HFFc6 (cell line): ENCODE results near the gene KCNAB1. TPM values are rescaled to one million over a fixed set of nuclear protein-coding genes. Genes with fewer than 3 reads are reported as not detected.
"Not testable (repeated sequence)": the region's sequence is repeated elsewhere in the genome, so short reads cannot be mapped to it uniquely, and the experiment has no call there.

ENCODE experiments used
- DNase-seq: peaks from one replicate; pipeline ENCODE4 v3.0.0-alpha.2; 2018
- H3K27ac Mint-ChIP-seq: 2 replicates; pipeline ENCODE4 v1.8.0; 2020; ENCODE audit warnings: mild to moderate bottlenecking, mixed read lengths
- H3K27me3 Mint-ChIP-seq: 2 replicates; pipeline ENCODE4 v1.8.0; 2021; ENCODE audit warnings: mild to moderate bottlenecking, moderate library complexity, mixed read lengths; ENCODE audit not compliant: insufficient read depth
- H3K36me3 Mint-ChIP-seq: 2 replicates; pipeline ENCODE4 v1.8.0; 2021; ENCODE audit warnings: low read depth, mixed read lengths
- H3K4me1 Mint-ChIP-seq: 2 replicates; pipeline ENCODE4 v1.8.0; 2020; ENCODE audit warnings: low read depth, mixed read lengths
- H3K4me3 Mint-ChIP-seq: 2 replicates; pipeline ENCODE4 v1.8.0; 2020; ENCODE audit warnings: mild to moderate bottlenecking, moderate library complexity, mixed read lengths
- H3K9me3 Mint-ChIP-seq: 2 replicates; pipeline ENCODE4 v1.8.0; 2020; ENCODE audit warnings: mild to moderate bottlenecking, mixed read lengths
- total RNA-seq, 6 experiments: library from RNA; stranded (reverse); fragmentation: NEBNext Ultra II Directional; extraction: Animal tissue kit (Norgen Biotek cat#: 25700); gene quantifications; 2 replicates in 1 of 6; 3 replicates in 5 of 6; pipeline ENCODE4 v1.2.3, GENCODE V29; 2021
- TF ChIP-seq, protein P1 (sequence below): fragments of 200-600 bp; sonication (generic); IDR thresholded peaks from 2 replicates; pipeline ENCODE4 v1.5.0; 2021; ENCODE audit warnings: antibody characterized with exemption, mild to moderate bottlenecking

KCNAB1 gene
- total RNA-seq, 6 experiments from 2014 or later, result not detected

GRCh38 chr3:156227704-156228103 lies 107.3 kb downstream of the KCNAB1 start:
- no peaks in the 10 kb centered on the region for H3K4me1 Mint-ChIP-seq
- no peaks in the 10 kb centered on the region; the same call in 1 of the 2 replicates for H3K27me3 Mint-ChIP-seq
- no peaks in the 10 kb centered on the region for H3K36me3 Mint-ChIP-seq
- TF ChIP-seq, protein P1, sequence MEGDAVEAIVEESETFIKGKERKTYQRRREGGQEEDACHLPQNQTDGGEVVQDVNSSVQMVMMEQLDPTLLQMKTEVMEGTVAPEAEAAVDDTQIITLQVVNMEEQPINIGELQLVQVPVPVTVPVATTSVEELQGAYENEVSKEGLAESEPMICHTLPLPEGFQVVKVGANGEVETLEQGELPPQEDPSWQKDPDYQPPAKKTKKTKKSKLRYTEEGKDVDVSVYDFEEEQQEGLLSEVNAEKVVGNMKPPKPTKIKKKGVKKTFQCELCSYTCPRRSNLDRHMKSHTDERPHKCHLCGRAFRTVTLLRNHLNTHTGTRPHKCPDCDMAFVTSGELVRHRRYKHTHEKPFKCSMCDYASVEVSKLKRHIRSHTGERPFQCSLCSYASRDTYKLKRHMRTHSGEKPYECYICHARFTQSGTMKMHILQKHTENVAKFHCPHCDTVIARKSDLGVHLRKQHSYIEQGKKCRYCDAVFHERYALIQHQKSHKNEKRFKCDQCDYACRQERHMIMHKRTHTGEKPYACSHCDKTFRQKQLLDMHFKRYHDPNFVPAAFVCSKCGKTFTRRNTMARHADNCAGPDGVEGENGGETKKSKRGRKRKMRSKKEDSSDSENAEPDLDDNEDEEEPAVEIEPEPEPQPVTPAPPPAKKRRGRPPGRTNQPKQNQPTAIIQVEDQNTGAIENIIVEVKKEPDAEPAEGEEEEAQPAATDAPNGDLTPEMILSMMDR, result no peak
- DNase-seq, result no peak
- H3K4me3 Mint-ChIP-seq, result no peak overlapping the region
- H3K27ac Mint-ChIP-seq, result no peak overlapping the region
- H3K9me3 Mint-ChIP-seq, result peaks cover 4% of the 10 kb centered on the region; the same call in 1 of the 2 replicates

GRCh38 chr3:156230278-156230900 lies 110.0 kb downstream of the KCNAB1 start:
- no peak overlapping the region for H3K27ac Mint-ChIP-seq
- no peaks in the 10 kb centered on the region; the same call in 1 of the 2 replicates for H3K27me3 Mint-ChIP-seq
- no peaks in the 10 kb centered on the region for H3K4me1 Mint-ChIP-seq
- no peaks in the 10 kb centered on the region for H3K9me3 Mint-ChIP-seq
- H3K36me3 Mint-ChIP-seq, result no peaks in the 10 kb centered on the region
- H3K4me3 Mint-ChIP-seq, result no peak overlapping the region
- no peak for DNase-seq
- TF ChIP-seq, protein P1, result no peak

DNA sequence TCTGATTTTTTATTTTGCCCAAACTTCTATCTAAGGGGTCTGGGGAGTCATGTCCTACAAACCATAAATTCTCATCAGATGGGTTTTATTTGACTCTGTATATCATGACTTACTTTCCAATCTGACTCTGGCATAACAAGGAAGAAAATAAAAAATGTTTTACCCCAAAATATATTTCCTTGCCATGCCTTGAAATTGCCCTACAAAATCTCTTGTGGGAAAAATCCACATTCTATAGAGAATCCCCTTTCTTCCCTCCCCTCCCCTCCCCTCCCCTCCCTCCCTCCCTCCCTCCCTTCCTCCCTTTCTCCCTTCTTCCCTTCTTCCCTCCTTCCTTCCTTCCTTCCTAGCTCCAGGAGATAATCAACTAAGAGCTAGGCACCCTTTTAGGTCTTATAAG lies 110.8 kb downstream of the KCNAB1 start:
- H3K36me3 Mint-ChIP-seq, H3K4me3 Mint-ChIP-seq, H3K9me3 Mint-ChIP-seq, H3K4me1 Mint-ChIP-seq, H3K27ac Mint-ChIP-seq, DNase-seq, H3K27me3 Mint-ChIP-seq: not testable (repeated sequence)

- no peaks in the 10 kb centered on the region; the same call in 1 of the 2 replicates for H3K27me3 Mint-ChIP-seq
- H3K4me3 Mint-ChIP-seq, result no peak overlapping the region
- peaks cover 6% of the 10 kb centered on the region; the same call in 1 of the 2 replicates for H3K9me3 Mint-ChIP-seq
- TF ChIP-seq, protein P1, result no peak
- H3K4me1 Mint-ChIP-seq, result no peaks in the 10 kb centered on the region
- no peaks in the 10 kb centered on the region for H3K36me3 Mint-ChIP-seq
- no peak overlapping the region for H3K27ac Mint-ChIP-seq
- no peak for DNase-seq
Measured at GRCh38 chr3:156233876-156234275, 113.5 kb downstream of the KCNAB1 start.

- no peaks in the 10 kb centered on the region for H3K4me1 Mint-ChIP-seq
- H3K4me3 Mint-ChIP-seq, result no peak overlapping the region
- TF ChIP-seq, protein P1, result no peak
- H3K27me3 Mint-ChIP-seq, result peaks cover 1% of the 10 kb centered on the region; the same call in 1 of the 2 replicates
- no peaks in the 10 kb centered on the region for H3K36me3 Mint-ChIP-seq
- DNase-seq, result no peak
- H3K27ac Mint-ChIP-seq, result no peak overlapping the region
- peaks cover 11% of the 10 kb centered on the region; the same call in 1 of the 2 replicates for H3K9me3 Mint-ChIP-seq
Measured at GRCh38 chr3:156236556-156237260, 116.3 kb downstream of the KCNAB1 start.

GRCh38 chr3:156240642-156241041 lies 120.3 kb downstream of the KCNAB1 start:
- TF ChIP-seq, protein P1, result no peak
- Mint-ChIP-seq H3K4me3 (no peak overlapping the region), H3K9me3 (peaks cover 20% of the 10 kb centered on the region), H3K4me1 (no peaks in the 10 kb centered on the region), H3K27ac (no peak overlapping the region), H3K27me3 (peaks cover 1% of the 10 kb centered on the region; the same call in 1 of the 2 replicates), H3K36me3 (no peaks in the 10 kb centered on the region)
- no peak for DNase-seq
